GM23248 (cell line): ENCODE results near the gene MAP3K20. TPM values are rescaled to one million over a fixed set of nuclear protein-coding genes. Genes with fewer than 3 reads are reported as not detected.

Source experiments
- DNase-seq: peaks from one replicate; pipeline ENCODE4 v3.0.0-alpha.2; 2015
- H2AFZ ChIP-seq: fragments of 200-600 bp; sonication (generic); 2 replicates; pipeline ENCODE4 v1.6.1; 2016; ENCODE audit warnings: antibody characterized with exemption
- H3F3A ChIP-seq: fragments of 200-600 bp; sonication (generic); 2 replicates; pipeline ENCODE4 v1.6.1; 2016; ENCODE audit warnings: mild to moderate bottlenecking, antibody characterized with exemption, mixed run types; ENCODE audit not compliant: insufficient read depth
- H3K27ac ChIP-seq: fragments of 200-600 bp; sonication (generic); 2 replicates; pipeline ENCODE4 v1.5.1; 2016; ENCODE audit warnings: mild to moderate bottlenecking
- H3K27me3 ChIP-seq: fragments of 200-600 bp; sonication (generic); replicated peaks from 2 replicates; pipeline ENCODE4 v1.6.1; 2016; ENCODE audit warnings: mild to moderate bottlenecking; ENCODE audit not compliant: insufficient read depth
- H3K36me3 ChIP-seq: fragments of 200-600 bp; sonication (generic); 2 replicates; pipeline ENCODE4 v1.6.1; 2016; ENCODE audit warnings: low read depth, mild to moderate bottlenecking
- H3K4me1 ChIP-seq: fragments of 200-600 bp; sonication (generic); 2 replicates; pipeline ENCODE4 v1.6.1; 2016; ENCODE audit warnings: mild to moderate bottlenecking; ENCODE audit not compliant: insufficient read depth
- H3K4me2 ChIP-seq: fragments of 200-600 bp; sonication (generic); one replicate; pipeline ENCODE4 v1.6.1; 2016; ENCODE audit warnings: mild to moderate bottlenecking; ENCODE audit not compliant: unreplicated experiment
- H3K4me3 ChIP-seq: fragments of 200-600 bp; sonication (generic); 2 replicates; pipeline ENCODE4 v1.5.1; 2016; ENCODE audit warnings: mild to moderate bottlenecking
- H3K79me2 ChIP-seq: fragments of 200-600 bp; sonication (generic); 2 replicates; pipeline ENCODE4 v1.6.1; 2016; ENCODE audit warnings: mild to moderate bottlenecking; ENCODE audit not compliant: insufficient read depth
- H3K9ac ChIP-seq: fragments of 200-600 bp; sonication (generic); 2 replicates; pipeline ENCODE4 v1.6.1; 2016; ENCODE audit warnings: mild to moderate bottlenecking
- H3K9me2 ChIP-seq: fragments of 200-600 bp; sonication (generic); 2 replicates; pipeline ENCODE4 v1.6.1; 2016; ENCODE audit warnings: mixed run types, mild to moderate bottlenecking, moderate library complexity; ENCODE audit not compliant: insufficient read depth
- H3K9me3 ChIP-seq: fragments of 200-600 bp; sonication (generic); one replicate; pipeline ENCODE4 v1.6.1; 2017; ENCODE audit warnings: low read depth
- H4K20me1 ChIP-seq: fragments of 200-600 bp; sonication (generic); 2 replicates; pipeline ENCODE4 v1.6.0; 2016; ENCODE audit not compliant: insufficient read depth
- EZH2 ChIP-seq: fragments of 200-600 bp; sonication (generic); IDR thresholded peaks from 2 replicates; pipeline ENCODE4 v1.6.1; 2018; ENCODE audit warnings: antibody characterized with exemption, mild to moderate bottlenecking; ENCODE audit not compliant: insufficient read depth, poor library complexity, severe bottlenecking
- EZH2phosphoT487 ChIP-seq: fragments of 200-600 bp; sonication (generic); IDR thresholded peaks from 2 replicates; pipeline ENCODE4 v1.6.1; 2018; ENCODE audit warnings: antibody characterized with exemption, moderate library complexity, mild to moderate bottlenecking, low read depth; ENCODE audit not compliant: insufficient read depth
- WGBS, 2 experiments: methylation state at CpG; one replicate each; pipeline ENCODE4 v1.1.6; 2015 to 2017; ENCODE audit warnings: low lambda C conversion rate in 2 of 2, low coverage in 1 of 2; ENCODE audit errors: missing lambda C conversion rate in 2 of 2; 5-methylcytosine and 5-hydroxymethylcytosine counted together
- in situ Hi-C: fragments of 300-500 bp; cut with MboI; formaldehyde crosslinking; loops from 2 replicates; pipeline ENCODE4 v1.15.0; 2020
- polyA plus RNA-seq: library from polyadenylated mRNA; unstranded; fragments of >200 nt; fragmentation: Nextera tagmentation; extraction: Ambion mirVana; gene quantifications from 2 replicates; pipeline ENCODE4 v1.2.1, GENCODE V29; 2016
- total RNA-seq: library from RNA; depleted of rRNA; stranded (reverse); fragments of >200 nt; shearing (Covaris generic); gene quantifications from 2 replicates; pipeline ENCODE4 v1.2.3, GENCODE V29; 2014

The MAP3K20 gene
- total and polyA plus RNA-seq, 2 experiments from 2014 or later = 55.0 to 68.9 TPM

- Histone ChIP-seq H3K4me2 (peak overlapping the region; percentile 32), H2AFZ (no peak overlapping the region), H3K27me3 (no peaks in the 10 kb centered on the region), H3K4me1 (peaks cover 54% of the 10 kb centered on the region), H3K27ac (no peak overlapping the region), H3K79me2 (peaks cover 35% of the 10 kb centered on the region), H4K20me1 (no peaks in the 10 kb centered on the region), H3K9me3 (no peaks in the 10 kb centered on the region), H3F3A (peaks cover 62% of the 10 kb centered on the region), H3K36me3 (no peaks in the 10 kb centered on the region), H3K9ac (no peak overlapping the region), H3K4me3 (no peak overlapping the region), H3K9me2 (no peaks in the 10 kb centered on the region)
- DNase-seq = peak; percentile 24
- WGBS, 2 experiments = 62 to 77% methylated on average over 4 of the region's 4 CpGs
- TF ChIP-seq EZH2 (no peak), EZH2phosphoT487 (no peak)
- in situ Hi-C loops = no loop called here
Measured at GRCh38 chr2:173148520-173148919, 72.9 kb downstream of the MAP3K20 start.

GRCh38 chr2:173149491-173149890, 73.8 kb downstream of the MAP3K20 start:
- TF ChIP-seq EZH2phosphoT487 = no peak
- TF ChIP-seq EZH2 = no peak
- Histone ChIP-seq H2AFZ (no peak overlapping the region), H3K27ac (no peak overlapping the region), H4K20me1 (no peaks in the 10 kb centered on the region), H3F3A (peaks cover 62% of the 10 kb centered on the region), H3K4me1 (peaks cover 58% of the 10 kb centered on the region), H3K36me3 (no peaks in the 10 kb centered on the region), H3K4me2 (peak overlapping the region; percentile 38), H3K9me3 (no peaks in the 10 kb centered on the region), H3K4me3 (no peak overlapping the region), H3K9me2 (no peaks in the 10 kb centered on the region), H3K27me3 (no peaks in the 10 kb centered on the region), H3K79me2 (peaks cover 42% of the 10 kb centered on the region), H3K9ac (no peak overlapping the region)
- 97 to 99% methylated on average over 4 of the region's 4 CpGs for WGBS, 2 experiments
- in situ Hi-C loops = no loop called here
- no peak for DNase-seq

GRCh38 chr2:173150087-173150486, 74.4 kb downstream of the MAP3K20 start:
- Histone ChIP-seq H3F3A (peaks cover 60% of the 10 kb centered on the region), H3K79me2 (peaks cover 42% of the 10 kb centered on the region), H3K4me2 (peak overlapping the region; percentile 38), H2AFZ (no peak overlapping the region), H3K4me1 (peaks cover 58% of the 10 kb centered on the region), H4K20me1 (no peaks in the 10 kb centered on the region), H3K36me3 (no peaks in the 10 kb centered on the region), H3K9me2 (no peaks in the 10 kb centered on the region), H3K9me3 (no peaks in the 10 kb centered on the region), H3K27ac (peak overlapping the region; percentile 28; the same call in 1 of the 2 replicates), H3K9ac (no peak overlapping the region), H3K4me3 (no peak overlapping the region), H3K27me3 (no peaks in the 10 kb centered on the region)
- TF ChIP-seq EZH2phosphoT487 (peak; percentile 89), EZH2 (no peak)
- in situ Hi-C loops = no loop called here
- WGBS, 2 experiments = 28 to 32% methylated on average over 2 of the region's 2 CpGs
- peak; percentile 75 for DNase-seq

GRCh38 chr2:173150963-173151362, 75.3 kb downstream of the MAP3K20 start:
- no peaks in the 10 kb centered on the region for H3K9me2 ChIP-seq
- no peaks in the 10 kb centered on the region for H4K20me1 ChIP-seq
- no peak overlapping the region for H3K4me3 ChIP-seq
- H3K9ac ChIP-seq = no peak overlapping the region
- in situ Hi-C loops = no loop called here
- no peak overlapping the region for H2AFZ ChIP-seq
- peak overlapping the region; percentile 51 for H3K27ac ChIP-seq
- no peak for TF ChIP-seq EZH2phosphoT487
- TF ChIP-seq EZH2 = no peak
- H3K4me1 ChIP-seq = peaks cover 58% of the 10 kb centered on the region
- H3K27me3 ChIP-seq = no peaks in the 10 kb centered on the region
- H3K36me3 ChIP-seq = no peaks in the 10 kb centered on the region
- H3K79me2 ChIP-seq = peaks cover 51% of the 10 kb centered on the region
- H3K4me2 ChIP-seq = peak overlapping the region; percentile 64
- H3K9me3 ChIP-seq = no peaks in the 10 kb centered on the region
- H3F3A ChIP-seq = peaks cover 52% of the 10 kb centered on the region
- DNase-seq = no peak
